ENCODE data around the gene CPNE6.

GRCh38 chr14:24127673-24128072, 56.3 kb downstream of the CPNE6 start:
- TF ChIP-seq CTCF (IDR thresholded peaks at IDR 0.05): no peak
- TF ChIP-seq EP300 (IDR thresholded peaks at IDR 0.05): no peak
- TF ChIP-seq POLR2AphosphoS5 (IDR thresholded peaks at IDR 0.05): no peak

Measured in suprapubic skin (tissue), 4 donors.